Lower leg skin (tissue), 3 donors: ENCODE results near the gene TENT4A.

Source experiments
- POLR2A ChIP-seq, 2 donors: fragments of 450-650 bp; IDR thresholded peaks; one replicate each; pipeline ENCODE4 v1.6.1; 2016 to 2017; ENCODE audit warnings: antibody characterized with exemption in 2 of 2, mild to moderate bottlenecking in 1 of 2, moderate library complexity in 1 of 2
- TF ChIP-seq, protein P1 (sequence below), 3 donors: fragments of 450-650 bp; IDR thresholded peaks; one replicate each; pipeline ENCODE4 v1.5.1; 2016; ENCODE audit warnings: antibody characterized with exemption in 3 of 3, mild to moderate bottlenecking in 3 of 3, moderate library complexity in 2 of 3

GRCh38 chr5:6710070-6710469 lies 3.2 kb upstream of the TENT4A start:
- TF ChIP-seq, protein P1, sequence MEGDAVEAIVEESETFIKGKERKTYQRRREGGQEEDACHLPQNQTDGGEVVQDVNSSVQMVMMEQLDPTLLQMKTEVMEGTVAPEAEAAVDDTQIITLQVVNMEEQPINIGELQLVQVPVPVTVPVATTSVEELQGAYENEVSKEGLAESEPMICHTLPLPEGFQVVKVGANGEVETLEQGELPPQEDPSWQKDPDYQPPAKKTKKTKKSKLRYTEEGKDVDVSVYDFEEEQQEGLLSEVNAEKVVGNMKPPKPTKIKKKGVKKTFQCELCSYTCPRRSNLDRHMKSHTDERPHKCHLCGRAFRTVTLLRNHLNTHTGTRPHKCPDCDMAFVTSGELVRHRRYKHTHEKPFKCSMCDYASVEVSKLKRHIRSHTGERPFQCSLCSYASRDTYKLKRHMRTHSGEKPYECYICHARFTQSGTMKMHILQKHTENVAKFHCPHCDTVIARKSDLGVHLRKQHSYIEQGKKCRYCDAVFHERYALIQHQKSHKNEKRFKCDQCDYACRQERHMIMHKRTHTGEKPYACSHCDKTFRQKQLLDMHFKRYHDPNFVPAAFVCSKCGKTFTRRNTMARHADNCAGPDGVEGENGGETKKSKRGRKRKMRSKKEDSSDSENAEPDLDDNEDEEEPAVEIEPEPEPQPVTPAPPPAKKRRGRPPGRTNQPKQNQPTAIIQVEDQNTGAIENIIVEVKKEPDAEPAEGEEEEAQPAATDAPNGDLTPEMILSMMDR (IDR thresholded peaks at IDR 0.05): no peak
- no peak for TF ChIP-seq POLR2A (IDR thresholded peaks at IDR 0.05)
